ENCODE data around the gene PALM3.

PALM3 gene

DNA sequence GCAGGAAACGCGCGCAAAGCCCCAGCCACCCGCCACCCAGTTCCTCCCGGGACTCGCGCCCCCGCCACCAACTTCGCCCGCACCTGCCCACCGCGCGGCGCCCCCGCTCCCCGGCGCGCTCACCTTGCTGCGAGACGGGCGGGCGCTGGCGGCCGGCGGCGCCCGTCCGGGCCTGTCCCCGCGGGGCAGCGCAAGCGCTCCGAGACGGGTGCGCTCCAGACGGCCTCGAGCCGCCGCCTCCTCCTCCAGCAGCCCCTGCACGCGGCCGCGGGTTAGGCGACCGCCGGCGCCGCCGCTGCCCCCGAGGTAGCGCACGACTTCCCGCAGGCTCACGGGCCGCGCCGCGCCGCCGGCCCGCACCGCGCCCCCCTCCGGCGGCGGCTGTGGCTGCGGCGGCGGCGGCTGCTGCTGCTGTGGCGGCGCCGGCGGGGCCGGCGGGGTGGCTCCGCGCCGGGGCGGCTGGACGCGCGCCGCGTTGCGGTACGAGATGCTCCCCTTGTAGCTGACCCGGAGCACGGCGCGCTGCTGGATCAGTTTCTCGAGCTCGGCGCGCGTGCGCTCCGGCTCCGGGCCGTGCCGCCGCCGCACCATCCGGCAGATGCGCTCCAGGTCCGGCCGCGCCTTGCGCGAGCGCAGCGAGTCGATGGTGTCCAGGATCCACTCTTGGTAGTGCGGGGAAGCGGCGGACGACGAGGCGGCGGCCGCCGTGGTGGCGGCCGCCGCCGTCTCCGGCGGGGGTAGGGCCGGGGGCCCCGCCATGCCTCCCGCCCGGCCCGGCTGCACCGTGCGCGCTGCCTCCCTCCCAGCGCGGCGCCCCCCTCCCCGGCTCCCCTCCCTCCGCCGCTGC lies 28.0 kb upstream of the PALM3 start:
- DNase-seq: peak; percentile 52

DNA sequence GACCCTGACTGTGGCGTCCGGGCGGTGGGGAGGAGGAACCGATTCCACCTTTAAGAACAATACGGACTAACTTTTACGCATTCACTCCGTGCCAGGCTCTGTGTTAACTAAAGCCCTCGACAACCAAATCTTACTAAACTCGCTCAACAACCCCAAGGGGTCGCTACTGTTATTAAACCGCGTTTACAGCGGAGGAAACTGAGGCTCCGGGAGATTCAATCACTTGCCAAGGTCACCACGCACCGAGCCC lies 27.5 kb upstream of the PALM3 start:
- peak; percentile 18 for DNase-seq

DNA sequence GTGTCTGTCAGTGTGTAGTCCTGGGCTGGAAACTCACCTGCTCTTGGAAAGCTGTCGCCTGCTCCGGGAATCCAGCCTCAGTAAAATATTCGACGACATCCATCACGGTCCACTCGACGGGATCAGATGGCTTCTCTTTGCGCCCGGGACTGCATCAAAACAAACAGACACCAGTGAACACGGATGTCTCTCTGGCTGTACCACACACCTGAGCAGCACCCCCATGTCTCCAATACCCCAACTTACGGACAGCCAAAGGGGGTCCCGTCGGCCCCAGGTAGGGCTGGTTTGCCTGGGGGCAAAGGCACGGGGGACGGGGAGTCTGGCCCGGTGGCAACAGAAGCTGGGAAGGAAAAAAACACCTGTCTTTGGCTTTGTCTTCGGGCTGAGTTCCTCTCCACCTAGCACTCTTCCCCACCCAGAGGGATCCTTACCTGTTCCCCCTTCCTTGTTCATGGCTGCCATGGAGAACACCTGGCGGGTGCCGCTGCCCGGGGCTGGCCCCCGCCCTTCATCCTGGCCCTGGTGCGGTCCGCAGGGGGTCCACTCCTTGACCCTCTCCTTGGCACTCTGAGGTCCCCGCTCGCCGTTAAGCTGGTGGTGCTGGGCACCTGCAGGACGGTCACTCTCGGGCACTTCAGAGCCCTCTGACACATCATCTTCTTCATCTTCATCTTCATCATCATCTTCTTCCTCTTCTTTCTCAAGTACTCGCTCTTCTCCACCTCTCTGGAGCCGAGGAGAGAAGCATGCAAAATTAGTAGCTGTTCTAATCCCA lies 26.9 kb upstream of the PALM3 start:
- DNase-seq: no peak

DNA sequence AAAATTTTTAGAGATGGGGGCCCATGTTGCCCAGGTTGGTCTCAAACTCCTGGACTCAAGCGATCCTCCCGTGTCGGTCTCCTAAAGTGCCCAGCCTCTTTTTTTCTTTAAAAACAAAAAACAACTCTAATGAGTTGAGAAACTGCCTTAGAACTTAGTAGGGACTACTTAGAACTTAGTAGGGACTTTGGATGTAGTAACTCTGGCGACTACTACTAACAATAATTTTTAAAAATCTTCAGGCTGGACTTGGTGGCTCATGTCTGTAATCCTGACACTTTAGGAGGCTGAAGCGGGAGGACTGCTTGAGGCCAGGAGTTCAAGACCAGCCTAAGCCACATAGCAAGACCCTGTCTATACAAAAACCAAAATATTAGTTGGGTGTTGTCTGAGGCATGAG lies 24.2 kb upstream of the PALM3 start:
- DNase-seq: no peak

DNA sequence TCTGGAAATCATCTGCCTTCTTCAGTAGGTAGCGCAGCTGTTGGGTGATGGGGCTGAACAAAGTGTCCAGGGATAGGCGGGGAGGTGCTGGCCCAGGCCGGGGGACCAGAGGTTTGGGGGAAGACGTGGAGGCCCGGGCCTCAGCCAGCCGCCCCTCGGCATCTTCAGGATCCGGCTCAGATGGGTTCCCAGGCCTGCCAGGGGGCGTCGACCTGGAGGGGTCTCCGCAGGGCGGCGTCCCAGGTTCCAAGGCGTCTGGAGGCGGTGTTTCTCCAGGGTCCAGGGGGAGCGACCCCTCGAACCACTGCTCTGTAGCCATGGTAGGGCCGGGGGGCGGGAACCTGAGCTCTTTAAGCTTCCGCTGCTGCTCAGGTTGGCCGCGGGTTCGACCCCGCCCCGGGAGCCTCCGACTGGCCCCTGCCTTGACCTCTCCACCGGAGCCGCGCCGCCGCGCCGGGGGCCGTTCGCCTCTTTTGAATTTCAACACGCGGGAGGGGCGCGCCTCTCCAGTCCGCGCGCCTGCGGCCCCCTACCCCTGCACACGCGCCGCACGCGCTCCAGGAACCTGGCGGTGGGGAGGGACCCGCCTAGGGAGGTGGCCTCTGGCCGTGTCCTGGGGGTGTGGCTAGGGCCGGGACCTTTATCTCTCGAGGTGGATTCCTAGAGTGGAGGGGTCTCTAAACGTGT lies 23.6 kb upstream of the PALM3 start, which contains the start of gene C19orf67:
Gene C19orf67 (minus strand): TSS at position 475 of the 687 bp plus-strand sequence. CDS start 156 bp downstream, at position 319.
- DNase-seq: no peak

DNA sequence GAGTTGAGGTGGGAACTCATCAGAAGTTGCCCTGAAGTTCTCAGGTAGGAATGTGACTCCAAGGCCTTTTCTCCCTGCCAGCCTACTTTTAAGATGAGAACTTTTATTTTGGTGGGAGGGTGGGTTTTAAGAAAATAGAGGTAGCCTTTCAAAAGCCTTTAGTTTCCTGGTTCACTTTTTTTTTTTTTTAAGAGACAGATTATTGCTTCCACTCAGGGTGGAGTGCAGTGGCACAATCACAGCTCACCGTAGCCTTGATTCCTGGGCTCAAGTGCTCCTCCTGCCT lies 20.7 kb upstream of the PALM3 start:
- no peak for DNase-seq

DNA sequence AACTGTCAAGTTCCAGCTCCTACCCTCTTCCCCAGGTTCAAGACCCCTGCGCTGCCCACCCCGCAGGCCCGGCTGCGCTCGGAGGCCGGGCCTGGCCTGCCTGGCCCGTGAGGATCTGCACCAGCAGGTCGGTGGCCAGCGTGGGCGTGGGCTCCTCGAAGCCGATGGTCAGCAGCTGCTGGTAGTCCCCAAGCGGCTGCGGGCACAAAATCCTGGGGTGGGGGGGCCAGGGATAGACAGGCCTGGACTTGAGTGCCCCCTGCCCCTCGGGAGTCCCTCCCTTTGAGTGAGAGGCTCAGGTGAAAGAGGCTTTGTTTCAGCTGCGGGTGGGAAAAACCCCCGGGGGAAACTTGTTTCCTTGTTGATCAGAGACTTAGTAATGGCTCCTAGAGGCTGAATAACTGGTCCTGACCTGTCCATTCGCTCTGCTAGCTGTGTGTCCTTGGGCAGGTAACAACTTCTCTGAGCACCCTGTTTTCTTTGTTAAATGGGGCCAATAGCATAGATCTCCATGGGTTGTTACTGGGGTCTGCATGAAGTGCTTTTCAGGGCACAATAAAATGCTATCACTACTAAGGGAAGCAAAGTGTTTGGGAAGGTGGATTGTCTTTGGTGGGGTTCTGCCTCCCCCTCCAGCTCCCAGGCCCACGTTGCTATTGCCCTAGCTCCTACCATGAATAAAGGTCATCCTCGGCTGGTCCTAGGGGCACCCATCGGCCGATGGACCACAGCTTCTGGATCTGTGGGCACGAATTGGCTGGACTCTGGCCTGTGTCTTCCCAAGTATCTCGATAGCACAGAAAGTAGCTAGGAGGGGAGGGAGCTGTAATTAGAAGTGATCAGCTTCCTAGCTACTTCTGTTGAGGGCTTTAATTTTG lies 20.2 kb upstream of the PALM3 start:
- DNase-seq: peak; percentile 39

DNA sequence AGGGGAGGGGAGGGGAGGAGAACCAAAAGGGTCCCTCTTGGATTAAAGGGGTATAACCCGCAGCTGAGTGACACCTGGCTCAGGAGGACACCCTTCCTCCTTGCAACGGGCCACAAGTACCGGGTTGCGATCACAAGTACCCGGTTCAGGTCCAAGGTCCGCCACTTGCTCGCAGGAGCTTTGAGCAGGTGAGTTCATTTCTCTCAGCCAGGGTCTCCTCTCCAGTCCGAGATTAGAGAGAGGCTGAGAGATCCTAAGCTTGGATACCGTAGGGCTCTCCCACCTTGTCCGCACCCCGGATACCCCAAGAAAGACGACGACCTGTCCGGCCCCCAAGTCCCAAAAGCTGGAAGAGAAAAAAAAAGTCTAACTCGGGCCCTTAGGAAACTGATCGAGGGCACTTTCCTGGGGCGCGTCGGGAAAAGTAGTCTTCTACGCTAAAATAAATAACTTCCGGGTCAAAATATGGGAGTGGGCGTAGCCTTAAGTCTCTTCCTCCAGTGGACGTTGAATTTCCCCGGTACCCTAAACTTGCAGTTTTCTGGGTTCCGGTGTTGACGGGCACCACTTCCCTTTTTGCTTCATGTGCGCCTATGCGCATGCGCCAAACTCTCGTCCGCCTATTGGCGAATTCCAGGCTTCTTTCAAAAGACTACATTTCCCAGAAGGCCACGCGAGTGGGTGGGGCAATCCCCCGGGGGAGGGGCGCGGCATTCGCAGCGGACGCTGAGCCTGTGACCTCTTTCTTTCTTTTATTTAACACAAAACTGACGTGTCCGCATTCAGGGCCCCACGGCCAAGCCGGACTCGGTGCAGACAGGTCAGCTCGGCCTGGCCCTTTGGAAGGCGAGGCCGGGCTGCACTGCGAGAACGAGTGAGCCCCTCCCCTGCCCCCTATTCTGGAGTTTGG lies 19.3 kb upstream of the PALM3 start:
- peak; percentile 100 for DNase-seq

DNA sequence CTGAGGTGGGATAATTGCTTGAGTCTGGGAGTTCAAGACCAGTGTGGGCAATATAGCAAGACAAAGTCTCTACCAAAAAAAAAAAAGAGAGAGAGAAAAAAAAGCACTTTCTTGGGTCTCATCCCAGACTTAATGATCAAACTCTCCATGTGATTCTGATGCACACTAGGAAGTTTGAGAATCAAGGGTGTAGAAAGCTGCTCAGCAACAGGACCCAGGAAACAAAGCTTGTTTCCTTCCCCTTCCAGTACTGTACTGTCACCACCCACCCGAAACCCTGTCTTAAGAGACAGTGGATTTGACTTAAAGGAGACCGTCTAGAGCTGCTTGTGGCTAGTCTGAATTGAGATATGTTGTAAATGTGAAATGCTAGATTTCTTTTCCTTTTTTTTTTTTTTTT lies 16.5 kb upstream of the PALM3 start:
- DNase-seq: no peak

DNA sequence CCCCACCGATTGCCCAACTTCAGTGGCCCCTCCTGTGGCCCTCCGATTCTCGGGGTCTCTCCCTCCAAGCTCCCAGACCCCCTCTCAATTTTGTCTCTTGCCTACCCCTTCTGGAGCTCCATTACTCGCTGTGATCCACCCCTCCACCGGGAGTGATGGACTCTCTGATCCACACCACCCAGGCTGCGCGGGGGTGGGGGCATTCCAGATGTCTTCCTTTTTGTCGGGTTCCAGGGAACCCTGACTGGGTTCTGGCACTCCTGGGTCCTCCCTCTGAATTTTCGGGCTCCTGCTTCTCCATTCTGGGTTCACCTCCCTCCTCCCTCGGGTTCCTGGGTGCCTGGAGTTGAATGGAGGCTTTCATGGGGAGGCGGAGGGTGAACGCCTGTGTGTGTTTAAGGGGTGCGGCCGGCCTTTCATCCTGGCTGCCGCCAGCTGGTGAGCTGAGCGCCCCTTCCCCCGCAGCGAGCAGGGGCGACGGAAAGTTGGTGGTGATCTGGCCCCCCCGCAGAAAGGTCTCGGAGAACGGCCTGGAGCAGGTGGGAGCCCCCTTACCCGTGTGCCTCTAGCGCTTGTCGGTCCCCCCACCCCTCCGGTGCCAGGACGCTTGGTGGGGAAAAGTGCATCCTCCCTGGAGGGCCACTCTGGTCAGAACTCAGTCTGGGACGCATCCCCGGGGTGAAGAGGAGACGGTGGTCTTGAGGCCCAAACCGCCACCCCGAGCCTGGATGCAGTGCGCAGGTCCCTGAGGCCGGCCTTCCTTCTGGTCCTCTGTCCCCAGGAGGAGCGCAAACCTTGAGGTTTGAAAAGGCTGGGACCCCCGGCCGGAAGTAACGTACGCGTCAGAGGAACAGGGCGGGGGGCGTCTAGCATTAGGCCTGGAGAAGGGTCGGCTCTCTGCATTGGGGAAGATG lies 12.3 kb upstream of the PALM3 start:
- DNase-seq: peak; percentile 30

DNA sequence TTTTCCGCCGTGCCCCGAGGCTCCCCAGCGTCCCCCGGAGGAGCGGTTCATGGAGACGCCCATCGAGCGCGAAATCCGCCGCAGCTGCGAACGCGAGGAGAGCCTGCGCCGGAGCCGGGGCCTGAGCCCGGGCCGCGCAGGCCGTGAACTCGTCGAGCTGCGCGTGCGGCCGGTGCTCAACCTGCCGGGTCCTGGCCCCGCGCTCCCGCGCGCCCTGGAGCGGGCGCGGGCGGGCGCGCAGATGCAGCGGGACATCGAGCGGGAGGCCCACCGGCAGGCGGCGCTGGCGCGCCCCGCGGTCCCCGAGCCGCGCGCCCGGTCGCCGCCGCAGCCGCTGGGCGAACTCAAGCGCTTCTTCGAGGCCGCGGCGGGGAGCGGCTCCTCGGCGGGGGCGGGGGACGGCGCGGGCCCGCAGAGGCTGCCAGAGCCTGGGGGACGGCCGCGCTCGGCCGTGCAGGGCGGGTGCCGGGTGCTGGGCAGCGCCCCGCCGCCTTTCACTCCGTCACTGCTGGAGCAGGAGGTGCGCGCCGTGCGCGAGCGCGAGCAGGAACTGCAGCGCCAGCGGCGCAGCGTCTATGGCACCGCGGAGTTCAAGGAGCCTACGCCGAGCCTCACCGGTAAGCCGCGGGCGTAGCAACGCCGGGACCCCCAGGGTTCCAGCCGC lies 11.5 kb upstream of the PALM3 start:
- peak; percentile 72 for DNase-seq

DNA sequence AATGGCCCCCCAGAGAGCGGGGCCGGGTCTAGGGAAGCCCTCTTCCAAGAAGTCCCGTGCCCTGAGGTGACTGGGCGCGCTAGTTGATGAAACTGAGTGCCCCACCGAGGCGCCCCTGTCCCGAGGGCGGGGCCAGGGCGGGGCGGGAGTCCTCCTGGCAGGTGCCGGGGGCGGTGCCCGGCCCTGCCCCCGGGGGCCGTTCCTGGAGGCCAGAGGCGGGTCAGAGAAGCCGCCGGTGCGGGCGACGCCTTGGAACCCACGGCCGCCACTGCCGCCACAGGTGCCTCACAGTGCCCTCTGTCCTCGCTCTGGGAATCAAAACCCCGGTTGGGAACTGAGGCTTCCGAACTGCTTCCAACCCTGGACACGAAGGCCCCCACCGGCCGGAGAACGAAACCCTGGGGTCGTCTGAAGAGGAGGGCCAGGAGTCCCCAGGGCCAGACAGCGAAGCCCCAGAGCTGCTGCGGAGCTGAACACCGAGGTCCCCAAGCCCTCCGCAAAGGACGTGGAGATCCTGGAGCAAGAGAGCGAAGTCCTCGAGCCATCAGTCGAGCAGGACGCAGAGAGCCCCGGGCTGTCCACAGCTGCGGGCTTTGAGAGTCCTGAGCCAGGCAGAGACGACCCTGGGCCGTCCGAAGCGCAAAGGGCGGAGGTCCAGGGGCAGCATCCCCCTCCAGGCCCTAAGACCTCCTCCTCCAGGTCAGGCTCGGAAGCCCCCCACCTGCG lies 10.8 kb upstream of the PALM3 start, which contains the start of gene MISP3:
Gene MISP3 (plus strand): TSS at position 252 of the 726 bp plus-strand sequence. CDS start 524 bp downstream, outside the sequence.
- peak; percentile 26 for DNase-seq

DNA sequence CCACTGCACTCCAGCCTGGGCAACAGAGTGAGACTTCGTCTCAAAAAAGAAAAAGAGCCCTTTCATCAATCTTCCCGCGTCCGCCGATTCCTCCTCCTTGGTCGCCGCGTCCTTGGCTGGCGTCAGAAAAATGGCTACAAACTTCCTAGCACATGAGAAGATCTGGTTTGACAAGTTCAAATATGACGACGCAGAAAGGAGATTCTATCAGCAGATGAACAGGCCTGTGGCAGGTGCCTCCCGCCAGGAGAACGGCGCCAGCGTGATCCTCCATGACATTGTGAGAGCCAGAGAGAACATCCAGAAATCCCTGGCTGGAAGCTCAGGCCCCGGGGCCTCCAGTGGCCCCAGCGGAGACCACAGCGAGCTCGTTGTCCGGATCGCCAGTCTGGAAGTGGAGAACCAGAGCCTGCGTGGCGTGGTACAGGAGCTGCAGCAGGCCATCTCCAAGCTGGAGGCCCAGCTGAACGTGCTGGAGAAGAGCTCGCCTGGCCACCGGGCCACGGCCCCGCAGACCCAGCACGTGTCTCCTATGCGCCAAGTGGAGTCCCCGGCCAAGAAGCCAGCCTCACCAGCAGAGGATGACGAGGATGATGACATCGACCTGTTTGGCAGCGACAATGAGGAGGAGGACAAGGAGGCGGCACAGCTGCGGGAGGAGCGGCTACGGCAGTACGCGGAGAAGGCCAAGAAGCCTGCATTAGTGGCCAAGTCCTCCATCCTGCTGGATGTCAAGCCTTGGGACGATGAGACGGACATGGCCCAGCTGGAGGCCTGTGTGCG lies 8.6 kb upstream of the PALM3 start:
- DNase-seq: no peak

DNA sequence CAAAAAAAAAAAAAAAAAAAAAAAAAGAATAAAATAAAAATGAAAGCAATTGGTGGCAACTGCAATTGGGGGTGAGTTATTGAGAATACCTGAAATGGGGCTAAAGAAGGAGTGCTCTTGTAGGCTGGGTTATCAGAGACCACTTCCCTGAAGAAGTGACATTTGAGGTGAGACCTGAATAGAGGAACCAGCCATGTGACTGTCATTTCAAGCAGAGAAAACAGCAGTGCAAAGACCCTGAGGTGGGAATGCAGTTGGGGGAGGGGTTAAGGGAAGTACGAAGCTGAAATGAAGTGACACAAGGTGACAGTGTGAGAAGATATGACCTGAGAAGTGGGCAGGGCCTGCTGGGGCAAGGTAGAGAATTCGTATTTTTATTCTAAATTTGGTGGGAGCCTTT lies 4.3 kb upstream of the PALM3 start:
- no peak for DNase-seq

DNA sequence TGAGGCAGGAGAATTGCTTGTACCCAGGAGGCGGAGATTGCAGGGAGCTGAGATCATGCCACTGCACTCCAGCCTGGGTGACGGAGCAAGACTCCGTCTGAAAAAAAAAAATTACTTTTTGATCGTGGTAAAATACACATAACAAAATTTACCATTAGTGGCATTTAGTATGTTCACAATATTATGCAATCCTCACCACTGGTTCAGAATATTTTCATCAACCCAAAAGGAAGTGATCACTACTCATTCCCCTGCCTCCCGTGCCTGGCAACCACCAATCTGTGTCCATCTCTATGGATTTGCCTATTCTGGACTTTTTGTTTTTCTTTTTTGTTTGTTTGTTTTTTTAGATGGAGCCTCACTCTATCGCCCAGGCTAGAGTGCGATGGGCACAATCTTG lies 1.2 kb upstream of the PALM3 start:
- DNase-seq: no peak

DNA sequence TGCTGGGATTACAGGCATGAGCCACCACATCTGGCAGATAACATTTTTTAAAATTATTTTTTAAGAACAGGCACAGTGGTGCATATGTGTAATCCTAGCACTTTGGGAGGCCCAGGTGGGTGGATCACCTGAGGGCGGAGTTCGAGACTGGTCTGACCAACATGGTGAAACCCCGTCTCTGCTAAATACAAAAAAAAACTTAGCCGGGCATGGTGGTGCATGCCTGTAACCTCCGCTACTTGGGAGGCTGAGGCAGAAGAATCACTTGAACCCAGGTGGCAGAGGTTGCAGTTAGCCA lies 631 bp upstream of the PALM3 start:
- no peak for DNase-seq

DNA sequence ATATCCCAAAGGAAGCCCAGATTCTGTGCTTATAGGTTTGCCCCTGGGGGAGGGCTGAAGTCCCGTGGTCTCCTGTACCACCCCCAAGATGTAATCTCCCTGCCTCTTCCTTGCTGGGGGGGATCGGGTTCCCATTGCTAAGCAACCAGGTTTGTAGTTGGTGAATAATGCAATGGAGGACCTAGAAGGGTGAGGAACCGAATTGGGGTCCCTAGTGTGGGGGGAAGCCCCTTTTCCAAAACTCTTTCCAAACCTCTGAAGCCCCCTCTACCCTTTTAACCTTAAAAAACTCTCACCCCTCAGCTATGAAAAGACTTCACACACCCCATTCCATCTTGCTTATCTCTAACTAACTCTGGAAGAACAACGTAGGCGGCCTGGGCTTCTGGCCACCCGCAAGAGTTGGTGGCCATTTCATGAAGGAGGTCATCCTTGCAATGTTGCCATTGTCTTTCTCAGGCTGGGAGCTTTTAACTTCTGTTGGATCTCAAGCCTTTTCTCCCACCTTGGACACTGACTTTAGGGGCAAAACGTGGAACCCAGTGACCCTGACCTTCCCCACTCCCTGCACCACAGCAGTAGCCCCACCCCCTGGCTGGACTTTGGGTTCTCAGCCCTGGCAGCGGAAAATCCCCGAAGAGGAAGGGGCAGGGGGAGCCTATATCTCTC lies 661 bp downstream of the PALM3 start:
- DNase-seq: no peak

DNA sequence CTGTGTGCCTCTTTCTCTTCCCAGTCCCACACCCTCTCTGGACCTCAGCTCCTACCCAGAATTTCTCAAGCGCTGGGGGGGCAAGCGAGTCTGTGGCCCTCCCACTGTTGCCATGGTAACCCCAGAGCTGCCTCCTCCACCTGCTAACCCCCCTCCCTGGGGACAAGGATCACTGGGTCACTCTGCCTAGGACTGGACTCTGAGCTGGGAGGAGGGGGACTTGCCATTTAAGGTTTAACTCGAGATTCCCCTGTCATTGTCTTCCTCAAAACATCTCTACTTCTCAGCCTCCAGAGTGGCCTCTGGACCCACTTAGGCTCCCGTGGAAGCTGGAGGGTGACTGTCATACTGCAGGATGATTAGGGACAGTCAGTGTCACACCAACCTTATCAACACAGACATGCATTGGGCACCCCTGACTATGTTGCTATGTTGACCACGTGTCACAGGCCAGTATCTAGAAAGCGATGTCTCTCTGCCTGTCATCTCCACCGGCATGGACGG lies 2.2 kb downstream of the PALM3 start:
- DNase-seq: no peak

Measured in stimulated activated CD4-positive, alpha-beta T cell treated with anti-CD3 and anti-CD28 coated beads, Interleukin-4, amount 100 ng/mL, for 24 hours (primary cell).